Stimulated activated CD8-positive, alpha-beta memory T cell treated with anti-CD3 and anti-CD28 coated beads, Interleukin-12 subunit alpha, Interleukin-12 subunit beta, amount 100 ng/mL, for 1 hour (primary cell): Measurements from ENCODE around the gene ADAMTS16.
"Not testable (repeated sequence)": the region's sequence is repeated elsewhere in the genome, so short reads cannot be mapped to it uniquely, and the experiment has no call there.

Experiments
- DNase-seq: peaks from one replicate; pipeline ENCODE4 v3.0.0-alpha.2; 2020; ENCODE audit warnings: low read depth

Gene ADAMTS16, protein sequence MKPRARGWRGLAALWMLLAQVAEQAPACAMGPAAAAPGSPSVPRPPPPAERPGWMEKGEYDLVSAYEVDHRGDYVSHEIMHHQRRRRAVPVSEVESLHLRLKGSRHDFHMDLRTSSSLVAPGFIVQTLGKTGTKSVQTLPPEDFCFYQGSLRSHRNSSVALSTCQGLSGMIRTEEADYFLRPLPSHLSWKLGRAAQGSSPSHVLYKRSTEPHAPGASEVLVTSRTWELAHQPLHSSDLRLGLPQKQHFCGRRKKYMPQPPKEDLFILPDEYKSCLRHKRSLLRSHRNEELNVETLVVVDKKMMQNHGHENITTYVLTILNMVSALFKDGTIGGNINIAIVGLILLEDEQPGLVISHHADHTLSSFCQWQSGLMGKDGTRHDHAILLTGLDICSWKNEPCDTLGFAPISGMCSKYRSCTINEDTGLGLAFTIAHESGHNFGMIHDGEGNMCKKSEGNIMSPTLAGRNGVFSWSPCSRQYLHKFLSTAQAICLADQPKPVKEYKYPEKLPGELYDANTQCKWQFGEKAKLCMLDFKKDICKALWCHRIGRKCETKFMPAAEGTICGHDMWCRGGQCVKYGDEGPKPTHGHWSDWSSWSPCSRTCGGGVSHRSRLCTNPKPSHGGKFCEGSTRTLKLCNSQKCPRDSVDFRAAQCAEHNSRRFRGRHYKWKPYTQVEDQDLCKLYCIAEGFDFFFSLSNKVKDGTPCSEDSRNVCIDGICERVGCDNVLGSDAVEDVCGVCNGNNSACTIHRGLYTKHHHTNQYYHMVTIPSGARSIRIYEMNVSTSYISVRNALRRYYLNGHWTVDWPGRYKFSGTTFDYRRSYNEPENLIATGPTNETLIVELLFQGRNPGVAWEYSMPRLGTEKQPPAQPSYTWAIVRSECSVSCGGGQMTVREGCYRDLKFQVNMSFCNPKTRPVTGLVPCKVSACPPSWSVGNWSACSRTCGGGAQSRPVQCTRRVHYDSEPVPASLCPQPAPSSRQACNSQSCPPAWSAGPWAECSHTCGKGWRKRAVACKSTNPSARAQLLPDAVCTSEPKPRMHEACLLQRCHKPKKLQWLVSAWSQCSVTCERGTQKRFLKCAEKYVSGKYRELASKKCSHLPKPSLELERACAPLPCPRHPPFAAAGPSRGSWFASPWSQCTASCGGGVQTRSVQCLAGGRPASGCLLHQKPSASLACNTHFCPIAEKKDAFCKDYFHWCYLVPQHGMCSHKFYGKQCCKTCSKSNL

DNA sequence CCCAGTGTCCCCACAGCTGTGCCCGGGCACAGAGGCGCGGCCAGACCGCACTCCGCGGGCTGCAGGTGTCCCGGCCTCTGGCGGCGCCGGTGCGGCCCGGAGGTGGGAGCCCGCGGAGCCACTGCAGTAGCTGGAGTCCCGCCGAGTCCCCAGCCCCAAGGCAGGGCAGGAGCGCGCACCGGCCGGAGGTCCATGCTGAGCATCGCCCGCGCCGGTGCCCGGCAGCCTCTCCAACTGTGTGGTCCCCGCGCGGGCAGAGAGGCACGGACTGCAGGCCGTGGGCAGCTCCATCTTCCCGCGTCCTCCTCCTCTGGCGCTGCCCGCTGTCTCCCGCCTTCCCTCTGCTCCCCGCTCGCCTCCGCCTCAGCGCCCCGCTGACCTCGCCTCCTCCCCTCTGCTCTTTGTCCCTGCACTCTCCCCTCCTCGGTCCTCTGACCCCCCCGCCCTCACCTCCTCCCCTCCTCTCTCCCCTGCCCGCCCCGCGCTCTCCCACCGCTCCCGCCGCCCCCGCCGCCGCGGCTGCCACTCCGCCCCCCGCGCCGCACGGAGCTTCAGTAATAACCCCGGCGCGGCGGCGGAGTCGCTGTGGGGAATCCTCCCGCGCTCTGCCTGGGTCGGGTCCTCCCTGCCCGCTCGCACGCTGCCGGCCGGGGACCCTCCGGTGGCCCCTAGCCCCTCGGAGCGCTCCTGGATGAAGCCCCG is at the start of gene ADAMTS16:
TSS of gene ADAMTS16 (plus strand) at position 554 of the 702 bp plus-strand sequence. CDS start at position 692, 138 bp downstream.
- DNase-seq = no peak

DNA sequence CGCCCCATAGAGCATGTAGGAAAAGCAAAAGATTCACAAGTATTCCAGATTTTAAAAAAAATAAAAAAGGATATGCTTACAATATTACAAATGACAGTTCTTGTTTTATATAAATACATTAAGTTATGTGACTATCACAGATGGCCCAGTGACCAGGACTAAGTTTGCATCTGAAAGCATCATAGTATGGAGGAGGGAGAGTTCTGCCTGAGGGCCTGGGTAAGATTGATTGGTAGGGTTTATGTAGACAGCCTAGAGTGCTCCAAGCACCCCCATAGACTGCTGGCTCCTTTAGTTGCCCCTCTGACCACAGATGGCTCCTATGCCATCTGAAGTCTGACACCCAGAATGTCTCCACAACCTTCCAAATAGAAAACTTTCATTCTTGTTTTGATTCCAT is 48.0 kb upstream of the ADAMTS16 start:
- DNase-seq = no peak

GRCh38 chr5:5100635-5101034 is 39.5 kb upstream of the ADAMTS16 start:
- no peak for DNase-seq

- DNase-seq = no peak
These were observed 38.5 kb upstream of the ADAMTS16 start for GRCh38 chr5:5101676-5102075.

DNA sequence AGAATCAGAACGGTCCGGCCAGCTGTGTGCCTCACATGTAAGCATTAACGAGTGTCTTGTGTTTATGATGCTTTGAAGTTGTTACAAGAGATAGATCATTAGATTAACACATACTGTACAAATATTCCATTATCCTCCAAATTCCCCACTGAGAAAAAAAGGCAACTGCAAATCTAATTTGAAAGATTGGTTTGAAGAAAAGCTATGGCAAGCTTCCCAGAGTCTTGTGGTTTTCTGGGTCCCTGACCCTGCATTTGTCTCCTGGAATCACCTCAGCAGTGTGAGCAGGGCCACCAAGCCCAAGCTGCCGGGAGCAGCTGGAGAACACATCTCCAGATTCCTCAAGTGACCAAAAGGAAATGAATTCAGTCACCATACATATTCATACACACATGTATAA is 36.9 kb upstream of the ADAMTS16 start:
- no peak for DNase-seq

- DNase-seq = no peak
These were observed 35.6 kb upstream of the ADAMTS16 start for GRCh38 chr5:5104550-5104949.

GRCh38 chr5:5105531-5105930 is 34.6 kb upstream of the ADAMTS16 start:
- DNase-seq = no peak

DNA sequence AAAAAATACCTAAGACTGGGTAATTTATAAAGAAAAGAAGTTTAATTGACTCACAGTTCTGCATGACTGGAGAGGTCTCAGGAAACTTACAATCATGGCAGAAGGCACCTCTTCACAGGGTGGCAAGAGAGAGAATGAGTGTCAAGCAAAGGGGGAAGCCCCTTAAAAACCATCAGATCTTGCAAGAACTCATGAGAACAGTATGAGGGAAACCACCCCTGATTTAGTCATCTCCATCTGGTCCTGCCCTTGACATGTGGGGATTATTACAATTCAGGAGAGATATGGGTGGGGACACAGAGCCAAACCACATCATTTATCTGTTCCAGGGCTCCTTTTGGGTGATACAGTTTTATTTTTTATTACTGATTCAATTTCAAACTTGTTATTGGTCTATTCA is 23.2 kb upstream of the ADAMTS16 start:
- no peak for DNase-seq

DNA sequence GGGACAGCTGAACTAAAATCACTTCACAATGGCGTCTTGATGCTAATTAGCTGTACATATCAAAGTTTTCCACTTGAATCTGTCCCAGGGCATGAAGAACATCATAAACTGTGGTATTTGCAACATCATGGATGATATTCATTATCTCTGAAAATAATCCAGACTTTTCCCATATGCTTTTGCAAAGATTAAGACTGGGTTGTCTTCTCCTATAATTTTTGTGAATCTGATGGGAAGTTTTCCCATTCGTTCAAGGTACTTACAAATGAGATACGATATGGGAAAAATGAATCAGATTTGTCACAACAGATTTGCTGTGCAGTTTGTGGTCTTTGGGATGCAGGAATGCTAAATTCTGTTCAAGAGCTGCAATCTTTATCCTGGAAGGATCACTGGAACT is 17.4 kb upstream of the ADAMTS16 start:
- DNase-seq = no peak

GRCh38 chr5:5124231-5124630 is 15.9 kb upstream of the ADAMTS16 start:
- no peak for DNase-seq

- no peak for DNase-seq
These were observed 13.7 kb upstream of the ADAMTS16 start for GRCh38 chr5:5126444-5126843.

- DNase-seq = no peak
These were observed 11.4 kb upstream of the ADAMTS16 start for GRCh38 chr5:5128766-5129165.

DNA sequence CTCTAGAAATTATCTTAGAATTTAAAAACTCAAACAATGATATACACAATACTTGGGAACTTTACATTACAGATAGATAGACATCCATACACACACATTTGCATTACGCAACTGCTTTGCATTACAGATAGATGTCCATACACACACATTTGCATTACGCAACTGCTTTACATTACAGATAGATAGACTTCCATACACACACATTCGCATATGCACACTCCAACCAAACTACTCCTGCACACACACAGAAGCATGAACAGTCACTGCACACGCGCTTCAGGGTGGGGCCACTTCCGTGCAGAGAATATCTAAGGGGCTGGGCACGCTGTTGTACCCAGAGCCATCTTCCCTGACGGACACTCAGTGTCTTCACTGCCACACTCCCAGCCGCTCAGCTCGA is 7.9 kb upstream of the ADAMTS16 start:
- DNase-seq = no peak

GRCh38 chr5:5132693-5133295 is 7.3 kb upstream of the ADAMTS16 start:
- no peak for DNase-seq

DNA sequence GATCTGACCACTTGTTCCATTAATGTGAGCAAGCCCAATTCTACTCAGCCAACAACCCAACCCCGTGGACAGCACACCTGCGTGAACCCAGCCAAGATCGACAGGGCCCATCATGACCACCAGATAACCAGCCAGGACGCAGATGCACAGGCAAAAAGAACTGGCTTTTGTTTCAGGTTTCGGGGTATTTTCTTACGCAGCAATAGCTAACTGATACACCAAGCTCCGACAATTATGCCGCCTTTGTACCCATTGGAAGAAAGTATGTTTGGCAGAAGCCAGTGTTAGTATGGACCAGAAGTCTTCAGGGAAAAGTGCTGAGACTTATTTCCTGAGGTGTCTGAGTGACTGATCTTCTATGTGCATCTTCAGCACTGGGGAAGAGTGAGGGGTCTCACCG is 6.0 kb upstream of the ADAMTS16 start:
- DNase-seq = no peak

- no peak for DNase-seq
These were observed 4.0 kb upstream of the ADAMTS16 start for GRCh38 chr5:5135957-5136676.

DNA sequence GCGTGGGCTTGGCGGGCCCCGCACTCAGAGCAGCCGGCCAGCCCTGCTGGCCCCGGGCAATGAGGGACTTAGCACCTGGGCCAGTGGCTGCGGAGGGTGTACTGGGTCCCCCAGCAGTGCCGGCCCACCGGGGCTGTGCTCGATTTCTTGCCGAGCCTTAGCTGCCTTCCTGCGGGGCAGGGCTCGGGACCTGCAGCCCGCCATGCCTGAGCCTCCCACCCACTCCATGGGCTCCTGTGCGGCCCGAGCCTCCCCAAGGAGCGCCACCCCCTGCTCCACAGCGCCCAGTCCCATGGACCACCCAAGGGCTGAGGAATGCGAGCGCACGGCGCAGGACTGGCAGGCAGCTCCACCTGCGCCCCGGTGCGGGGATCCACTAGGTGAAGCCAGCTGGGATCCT is 2.3 kb upstream of the ADAMTS16 start:
- DNase-seq = not testable (repeated sequence)

GRCh38 chr5:5139336-5139776 is 774 bp upstream of the ADAMTS16 start:
- no peak for DNase-seq

GRCh38 chr5:5140479-5141338 is 579 bp downstream of the ADAMTS16 start:
- no peak for DNase-seq

- no peak for DNase-seq
These were observed 1.1 kb downstream of the ADAMTS16 start for GRCh38 chr5:5141339-5141599.
